IPS-NIHi7 (cell line): Measurements from ENCODE around the gene STYXL1.
"Not testable (repeated sequence)": the region's sequence is repeated elsewhere in the genome, so short reads cannot be mapped to it uniquely, and the experiment has no call there.

Experiments used
- DNase-seq: peaks from one replicate; pipeline ENCODE4 v3.0.0; 2012; ENCODE audit warnings: mixed read lengths; ENCODE audit errors: extremely low spot score

Gene STYXL1

GRCh38 chr7:76047811-76048667 is at the start of gene STYXL1, which contains the start of gene MDH2:
Gene STYXL1 (minus strand): TSS chr7:76048000. CDS start chr7:76030523, 17,477 bp downstream.
Gene MDH2 (plus strand): TSS chr7:76048106. CDS start chr7:76048161, 55 bp downstream.
- peak; percentile 99 for DNase-seq

GRCh38 chr7:76095908-76096307 is 48.1 kb upstream of the STYXL1 start:
- no peak for DNase-seq

GRCh38 chr7:76094326-76094725 is 46.5 kb upstream of the STYXL1 start:
- not testable (repeated sequence) for DNase-seq

GRCh38 chr7:76093531-76093930 is 45.7 kb upstream of the STYXL1 start:
- not testable (repeated sequence) for DNase-seq

GRCh38 chr7:76091506-76091905 is 43.7 kb upstream of the STYXL1 start:
- DNase-seq: no peak

GRCh38 chr7:76089865-76090475 is 42.2 kb upstream of the STYXL1 start:
- no peak for DNase-seq

- DNase-seq: not testable (repeated sequence)
These were observed 39.6 kb upstream of the STYXL1 start for GRCh38 chr7:76087362-76087791.

GRCh38 chr7:76086070-76086469 is 38.3 kb upstream of the STYXL1 start:
- no peak for DNase-seq

- DNase-seq: not testable (repeated sequence)
These were observed 36.3 kb upstream of the STYXL1 start for GRCh38 chr7:76084115-76084514.

- no peak for DNase-seq
These were observed 32.4 kb upstream of the STYXL1 start for GRCh38 chr7:76080204-76080603.

GRCh38 chr7:76077435-76077834 is 29.6 kb upstream of the STYXL1 start:
- DNase-seq: no peak

- no peak for DNase-seq
These were observed 29.2 kb upstream of the STYXL1 start for GRCh38 chr7:76076995-76077394.

- no peak for DNase-seq
These were observed 27.2 kb upstream of the STYXL1 start for GRCh38 chr7:76074972-76075370.

GRCh38 chr7:76074306-76074971 is 26.6 kb upstream of the STYXL1 start:
- DNase-seq: no peak

- peak; percentile 60 for DNase-seq
These were observed 25.7 kb upstream of the STYXL1 start for GRCh38 chr7:76073335-76073990.

GRCh38 chr7:76072243-76073148 is 24.7 kb upstream of the STYXL1 start:
- no peak for DNase-seq

GRCh38 chr7:76071316-76072242 is 23.8 kb upstream of the STYXL1 start:
- no peak for DNase-seq

- peak; percentile 72 for DNase-seq
These were observed 21.4 kb upstream of the STYXL1 start for GRCh38 chr7:76069238-76069638.

GRCh38 chr7:76066716-76067503 is 19.1 kb upstream of the STYXL1 start:
- DNase-seq: peak; percentile 4
